Measurements from ENCODE around the gene DGKI.
A peak's percentile ranks its signal among the peaks of the same experiment; 100 is the strongest.

DGKI gene

DNA sequence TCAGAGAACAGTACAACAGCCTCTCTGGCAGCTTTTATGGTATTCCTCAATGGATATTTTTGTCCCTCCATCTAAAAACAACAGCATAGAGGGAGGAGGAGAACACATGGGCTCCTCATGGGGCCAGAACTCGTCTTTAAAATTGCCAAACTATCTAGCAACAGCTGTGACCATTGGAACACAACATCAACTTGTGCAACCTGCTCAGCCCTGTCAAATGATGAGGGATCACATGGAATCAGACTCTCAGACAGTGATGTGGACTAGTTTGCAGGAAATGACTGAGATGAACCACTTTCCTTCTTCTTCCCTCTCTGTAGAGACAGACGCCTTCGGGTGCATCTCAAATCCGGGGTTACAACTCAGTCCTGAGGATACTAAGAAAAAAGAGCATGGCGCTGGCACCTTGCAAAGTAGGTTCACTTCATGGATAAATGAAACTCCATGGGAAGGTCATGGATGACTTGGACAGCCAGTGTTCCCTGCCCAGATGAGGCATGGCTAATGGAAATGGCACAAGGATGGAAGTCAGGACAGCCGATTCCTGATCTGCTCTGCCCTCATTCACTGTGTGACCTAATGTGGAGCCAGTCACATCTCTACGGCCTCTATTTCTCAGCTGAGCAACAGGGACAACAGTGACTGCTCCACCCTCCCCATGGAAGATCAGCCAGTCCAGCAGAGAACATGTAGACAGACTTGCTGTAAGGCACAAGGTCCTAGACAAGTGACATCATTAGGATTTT is 24.6 kb upstream of the DGKI start:
- DNase-seq, result no peak

DNA sequence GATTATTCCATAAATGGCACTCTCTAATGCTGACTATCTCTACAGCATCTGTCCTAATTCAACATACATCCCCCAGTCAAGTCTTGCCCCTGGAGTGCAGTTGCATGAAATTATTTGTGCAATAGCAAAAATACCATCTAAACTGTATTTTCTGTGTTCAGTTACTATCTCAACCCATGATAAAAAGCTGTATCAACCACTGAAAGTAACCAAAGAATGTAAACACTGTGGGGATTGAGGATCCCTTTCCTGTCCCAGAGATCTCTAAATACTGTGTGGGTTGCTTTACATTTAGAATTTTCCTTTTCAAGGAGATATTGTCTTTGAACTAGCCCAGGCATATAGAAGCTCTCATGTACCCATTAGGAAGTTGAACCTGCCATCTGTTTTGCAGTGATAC is 23.9 kb upstream of the DGKI start:
- DNase-seq, result no peak

DNA sequence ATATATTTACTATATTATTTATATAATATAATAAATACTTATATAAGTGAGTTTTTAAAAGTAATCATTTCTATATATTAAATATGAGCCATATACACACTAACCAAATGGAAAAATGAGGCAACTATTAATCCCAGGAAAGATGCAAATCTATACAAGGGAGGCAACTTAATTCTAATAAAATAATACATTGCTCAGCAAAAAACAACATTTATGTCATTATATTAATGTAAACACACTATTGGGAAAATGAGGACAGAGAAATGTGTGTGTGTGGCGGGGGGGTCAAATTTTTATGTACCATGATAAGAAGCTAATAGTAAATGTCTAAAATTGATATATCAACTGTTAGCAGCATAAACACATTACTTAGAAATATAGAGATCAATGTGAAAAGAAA is 23.3 kb upstream of the DGKI start:
- no peak for DNase-seq

DNA sequence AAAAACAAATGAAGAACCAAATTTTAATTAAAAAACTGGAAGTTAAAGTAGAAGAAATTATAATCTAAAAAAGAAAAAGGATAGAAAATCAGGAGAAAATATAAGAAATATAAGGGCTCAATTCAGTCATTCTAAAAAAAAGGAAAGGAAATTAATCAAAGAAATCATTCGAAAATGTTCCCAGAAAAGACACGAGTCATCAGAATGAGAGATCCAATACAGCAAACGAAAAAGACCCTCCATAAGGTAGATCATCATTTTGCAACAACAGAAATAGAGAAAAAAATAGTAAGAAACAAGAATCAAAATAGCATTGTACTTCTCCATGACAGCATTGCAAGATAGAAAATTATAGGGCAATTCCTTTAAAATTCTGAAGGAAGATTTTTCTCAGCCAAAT is 22.5 kb upstream of the DGKI start:
- no peak for DNase-seq

DNA sequence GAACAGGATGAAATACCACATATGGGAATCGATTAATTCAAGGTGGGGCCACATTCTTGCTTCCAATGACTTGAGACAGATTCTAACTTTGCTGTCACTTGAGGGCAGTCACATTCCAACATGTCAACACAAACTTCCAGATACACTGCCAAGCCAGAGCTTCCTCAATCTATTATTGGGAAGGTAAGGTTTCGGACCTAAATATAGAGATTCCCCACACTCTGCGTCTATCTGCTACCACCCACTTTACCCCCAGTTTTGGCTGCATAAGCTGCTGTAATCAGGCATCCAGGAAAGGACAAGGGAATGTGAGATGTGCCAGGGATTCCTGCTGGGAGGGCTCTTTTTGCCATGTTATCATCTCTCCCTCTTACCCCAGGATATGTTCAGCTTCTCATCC is 20.5 kb upstream of the DGKI start:
- DNase-seq, result no peak

DNA sequence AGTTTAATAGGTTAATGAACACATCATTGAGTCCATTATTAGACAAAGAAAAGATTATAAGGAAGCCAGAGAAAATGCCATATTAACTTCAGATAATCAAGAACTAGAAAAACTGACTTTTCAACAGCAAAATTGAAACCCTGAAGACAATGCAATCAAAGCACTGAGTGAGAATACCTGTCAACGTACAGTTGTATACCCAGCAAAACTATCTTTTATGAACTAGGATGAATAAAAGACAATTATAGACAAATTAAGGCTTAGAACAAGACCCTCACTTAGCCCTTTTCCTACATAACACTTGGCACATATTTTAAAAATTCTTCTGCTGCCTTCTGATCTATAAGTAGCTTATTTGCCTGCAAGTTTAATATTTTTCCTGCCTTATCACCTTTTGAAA is 19.0 kb upstream of the DGKI start:
- DNase-seq, result no peak

DNA sequence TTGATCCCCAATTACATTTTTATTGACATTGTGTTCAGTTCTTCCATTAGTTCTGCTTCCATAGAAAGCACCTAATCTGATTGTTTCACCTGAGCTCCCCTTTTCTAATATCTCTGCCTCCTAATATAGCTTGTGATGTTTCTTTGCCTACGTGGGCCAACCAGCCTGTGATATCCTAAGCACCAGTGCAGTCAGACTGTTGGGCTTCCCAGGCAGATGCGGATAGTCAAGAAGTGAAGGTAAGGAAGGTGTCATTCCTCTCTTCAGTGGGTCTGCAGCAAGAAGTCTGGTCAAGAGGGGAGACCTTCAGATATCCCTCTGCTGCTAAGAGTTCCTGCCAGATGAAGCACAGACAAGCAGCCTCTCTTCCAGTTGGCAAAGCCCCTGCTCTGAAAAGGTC is 16.2 kb upstream of the DGKI start:
- DNase-seq, result no peak

DNA sequence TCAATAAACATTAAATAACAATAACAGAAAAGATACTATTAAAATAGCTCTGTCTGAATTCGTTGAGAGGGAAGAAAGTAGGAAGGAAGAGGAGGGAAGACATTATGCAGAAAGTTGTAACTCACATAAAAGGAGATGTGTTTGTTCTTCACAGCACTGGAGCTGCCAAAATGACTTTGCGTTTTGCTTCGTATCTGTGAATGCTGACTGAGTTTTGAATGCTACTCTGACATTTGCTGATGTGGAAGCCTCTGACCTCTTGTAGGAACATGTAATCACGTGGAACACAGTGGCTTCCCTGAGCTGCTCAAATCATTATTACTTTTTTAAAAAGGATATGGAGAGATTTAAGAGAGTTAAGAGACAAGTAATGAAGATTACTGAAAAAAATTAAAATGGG is 15.6 kb upstream of the DGKI start:
- DNase-seq, result no peak

DNA sequence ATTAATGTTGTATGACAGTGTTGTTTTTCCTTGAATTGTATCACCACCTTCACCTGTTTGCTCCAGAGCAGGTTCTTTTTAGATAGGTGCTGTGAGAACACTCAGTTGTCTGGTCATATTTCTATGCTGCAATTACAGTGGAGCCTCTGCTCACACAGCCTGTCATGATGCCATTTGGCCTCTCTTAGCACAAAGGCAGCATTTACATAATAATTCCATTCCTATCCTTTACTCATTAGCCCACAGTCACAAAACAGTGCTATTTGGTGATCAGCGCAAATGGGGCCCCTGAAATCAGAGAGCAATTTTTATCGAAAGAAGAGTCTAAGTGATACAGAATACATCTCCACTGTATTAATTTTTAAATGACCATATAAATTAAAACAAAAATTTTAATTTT is 13.8 kb upstream of the DGKI start:
- DNase-seq, result no peak

DNA sequence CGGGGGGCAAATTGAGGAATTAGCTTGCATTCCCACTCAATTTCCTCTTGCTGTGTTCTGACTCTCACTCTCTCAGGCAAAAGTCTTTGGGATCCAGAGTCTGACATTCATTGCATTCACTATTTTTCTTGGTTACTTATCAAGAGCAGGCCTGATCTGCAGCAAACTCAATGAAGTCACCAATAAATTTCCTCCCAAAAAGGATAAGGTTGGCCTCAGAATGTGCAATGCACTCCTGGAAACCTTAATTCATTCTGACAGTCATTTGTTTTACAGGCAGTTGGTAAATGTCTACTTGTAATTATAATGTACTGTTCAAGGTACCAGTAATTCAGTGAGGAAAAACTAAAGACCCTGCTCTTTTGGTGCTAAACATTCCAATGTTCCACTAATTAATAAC is 6.3 kb upstream of the DGKI start:
- no peak for DNase-seq

DNA sequence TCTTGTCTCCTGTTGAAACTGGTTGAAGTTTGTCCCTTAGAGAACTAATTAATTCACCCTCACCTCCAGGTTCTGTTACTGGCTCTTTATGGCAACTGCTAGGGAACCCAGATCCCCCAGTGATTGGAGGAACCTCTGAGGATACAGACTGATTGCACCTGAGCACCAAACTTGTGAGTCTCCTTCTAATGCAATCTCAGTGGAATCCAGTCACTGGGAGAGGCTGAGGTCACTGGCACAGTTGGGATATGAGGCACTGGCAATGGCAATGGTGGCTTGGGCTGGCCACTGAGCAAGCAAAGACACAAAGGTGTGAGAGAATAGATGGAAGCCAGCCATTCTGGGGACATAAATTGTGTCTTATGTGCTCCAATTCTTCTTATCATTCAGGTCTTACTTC is 5.3 kb upstream of the DGKI start:
- no peak for DNase-seq

DNA sequence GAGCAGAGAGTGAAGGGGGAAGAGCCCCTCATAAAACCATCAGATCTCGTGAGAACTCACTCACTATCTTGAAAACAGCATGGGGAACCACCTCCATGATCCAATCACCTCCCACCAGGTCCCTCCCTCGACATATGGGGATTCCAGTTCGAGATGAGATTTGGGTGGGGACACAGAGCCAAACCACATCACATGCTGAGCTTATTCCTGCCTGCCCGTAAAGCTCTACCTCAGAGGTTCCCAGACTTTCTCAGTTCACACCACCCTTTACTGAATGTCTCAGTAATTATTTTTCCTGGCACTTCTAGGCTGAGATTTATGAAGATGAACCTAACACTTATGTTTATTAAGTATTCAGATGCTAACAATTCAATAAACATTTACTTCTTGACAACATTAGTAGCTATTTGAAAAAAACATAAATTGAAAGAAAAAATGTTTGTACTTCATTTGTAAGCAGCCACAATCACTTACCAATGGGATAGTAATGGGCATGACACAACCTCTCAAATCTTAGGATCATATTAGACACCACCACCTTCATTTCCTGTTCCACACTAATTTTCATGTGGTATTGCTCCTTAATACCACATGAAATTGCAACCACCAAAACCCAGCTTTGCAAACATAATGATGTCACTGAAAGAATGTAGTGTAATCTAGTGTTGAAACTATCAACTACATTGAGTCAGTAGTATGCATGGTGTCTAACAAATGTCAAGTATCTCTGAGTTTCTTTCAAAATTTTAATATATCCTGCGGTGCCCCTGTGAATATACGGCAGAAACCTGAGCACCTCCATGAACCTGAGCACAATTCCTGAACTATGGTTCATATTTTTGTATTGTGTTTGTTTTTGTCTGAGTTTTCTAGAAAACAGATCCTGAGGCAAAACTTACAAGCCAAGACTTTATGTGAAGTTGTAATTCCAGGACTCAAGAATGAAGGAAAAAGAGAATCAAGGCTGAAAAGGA is 4.5 kb upstream of the DGKI start:
- peak; percentile 6 for DNase-seq

DNA sequence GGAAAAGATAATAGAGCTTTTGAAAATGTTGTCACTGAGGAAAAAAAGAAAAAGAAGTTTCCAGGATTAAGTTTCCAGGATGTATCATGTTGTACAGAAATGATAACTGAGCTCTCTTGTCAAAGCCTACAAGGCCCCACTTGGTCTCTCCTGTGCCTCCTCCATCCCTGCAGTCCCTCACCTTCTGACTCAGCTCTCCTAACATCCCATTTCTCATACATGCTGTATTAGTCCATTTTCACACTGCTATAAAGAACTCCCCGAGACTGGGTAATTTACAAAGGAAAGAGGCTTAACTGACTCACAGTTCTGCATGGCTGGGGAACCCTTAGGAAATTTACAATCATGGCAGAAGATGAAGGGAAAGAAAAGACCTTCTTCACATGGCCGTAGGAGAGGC is 3.8 kb upstream of the DGKI start:
- no peak for DNase-seq

DNA sequence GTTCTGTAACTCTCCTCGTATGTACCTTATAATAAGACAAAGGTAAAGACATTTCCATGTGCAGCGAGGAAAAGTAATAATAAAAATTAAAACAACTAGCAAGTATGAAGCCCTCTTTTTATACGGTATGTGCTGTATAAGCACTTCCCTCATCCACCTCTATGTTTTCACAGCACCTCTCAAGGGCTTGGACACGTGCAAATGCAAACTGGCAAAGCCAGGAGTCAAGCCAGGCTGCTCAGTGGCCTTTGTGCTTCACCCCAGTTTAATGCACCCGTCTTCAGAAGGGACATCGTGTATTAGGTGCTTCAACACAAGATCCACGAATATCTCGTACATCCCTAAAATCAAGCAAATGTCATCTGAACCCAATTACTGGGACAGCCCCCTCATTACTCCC is 1.3 kb upstream of the DGKI start:
- no peak for DNase-seq

DNA sequence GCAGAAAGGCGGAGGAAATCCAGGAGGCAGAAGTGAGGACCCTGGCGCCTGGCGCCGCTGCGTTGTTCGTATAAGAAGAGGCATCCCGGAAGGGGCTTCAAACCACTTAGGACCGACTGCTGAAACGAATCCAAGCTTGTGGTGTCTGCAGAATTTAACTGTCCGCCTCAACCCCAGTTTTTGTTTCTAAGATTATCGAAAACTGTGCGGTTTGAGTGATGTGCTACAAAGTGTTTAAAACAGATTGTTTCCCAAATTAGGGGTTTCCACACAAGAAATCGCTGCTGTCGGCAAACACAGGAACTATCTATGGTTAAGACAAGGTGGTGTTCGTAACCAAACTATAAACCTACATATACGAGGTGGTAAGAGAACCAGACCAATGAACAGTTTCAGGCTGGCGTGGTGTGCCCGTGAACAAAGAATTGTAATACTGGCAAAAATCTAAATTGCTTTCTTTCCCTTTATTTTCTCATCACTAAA is 835 bp upstream of the DGKI start:
- DNase-seq, result no peak

DNA sequence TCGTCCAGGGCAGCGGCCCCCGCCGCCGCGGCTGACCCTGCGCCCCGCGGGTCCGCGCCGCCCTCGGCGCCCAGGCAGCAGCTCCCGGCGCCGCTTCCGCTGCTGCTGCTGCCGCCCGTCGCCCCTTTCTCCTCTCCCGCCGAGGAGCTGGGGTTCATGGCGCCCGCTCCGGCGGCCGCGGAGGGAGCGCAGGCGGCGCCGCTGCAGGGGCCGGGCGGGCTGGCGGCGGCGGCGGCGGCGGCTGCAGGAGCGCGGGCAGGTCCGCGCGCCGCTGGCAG is 286 bp downstream of the DGKI start:
- DNase-seq, result no peak

DNA sequence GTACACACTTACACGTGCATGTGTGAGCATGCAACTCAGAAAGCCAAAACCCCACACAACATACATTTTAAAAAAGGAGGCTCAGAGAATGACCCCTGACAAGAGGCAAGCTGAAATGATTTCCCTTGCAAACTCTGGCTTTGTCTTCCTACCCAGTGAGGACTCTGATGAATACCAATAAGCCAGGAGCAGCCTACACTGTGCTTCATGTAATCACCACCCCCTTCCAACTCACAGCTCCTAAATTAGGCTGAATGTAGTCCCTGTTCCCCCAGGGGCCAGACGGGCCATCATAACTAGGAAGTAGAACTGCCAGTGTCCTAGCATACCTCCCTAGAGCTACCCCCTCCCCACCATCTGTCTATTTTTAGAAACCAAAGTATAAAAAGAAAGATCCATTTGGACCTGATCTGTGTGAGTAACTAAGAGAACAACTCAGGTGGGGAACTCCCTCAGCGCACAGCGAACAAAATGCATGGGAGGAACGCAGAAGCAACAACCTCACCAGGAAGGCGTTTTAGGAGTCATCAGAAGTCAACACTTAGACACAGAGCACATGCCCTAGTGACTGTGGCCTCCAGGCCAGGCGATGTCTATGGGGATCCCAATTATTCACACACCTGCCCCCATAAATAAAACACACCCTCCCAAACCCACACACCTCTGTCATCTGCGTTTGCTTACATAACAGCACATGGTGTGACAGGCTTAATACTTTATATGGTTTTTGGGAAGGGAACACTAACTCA is 1.9 kb downstream of the DGKI start:
- DNase-seq, result no peak

DNA sequence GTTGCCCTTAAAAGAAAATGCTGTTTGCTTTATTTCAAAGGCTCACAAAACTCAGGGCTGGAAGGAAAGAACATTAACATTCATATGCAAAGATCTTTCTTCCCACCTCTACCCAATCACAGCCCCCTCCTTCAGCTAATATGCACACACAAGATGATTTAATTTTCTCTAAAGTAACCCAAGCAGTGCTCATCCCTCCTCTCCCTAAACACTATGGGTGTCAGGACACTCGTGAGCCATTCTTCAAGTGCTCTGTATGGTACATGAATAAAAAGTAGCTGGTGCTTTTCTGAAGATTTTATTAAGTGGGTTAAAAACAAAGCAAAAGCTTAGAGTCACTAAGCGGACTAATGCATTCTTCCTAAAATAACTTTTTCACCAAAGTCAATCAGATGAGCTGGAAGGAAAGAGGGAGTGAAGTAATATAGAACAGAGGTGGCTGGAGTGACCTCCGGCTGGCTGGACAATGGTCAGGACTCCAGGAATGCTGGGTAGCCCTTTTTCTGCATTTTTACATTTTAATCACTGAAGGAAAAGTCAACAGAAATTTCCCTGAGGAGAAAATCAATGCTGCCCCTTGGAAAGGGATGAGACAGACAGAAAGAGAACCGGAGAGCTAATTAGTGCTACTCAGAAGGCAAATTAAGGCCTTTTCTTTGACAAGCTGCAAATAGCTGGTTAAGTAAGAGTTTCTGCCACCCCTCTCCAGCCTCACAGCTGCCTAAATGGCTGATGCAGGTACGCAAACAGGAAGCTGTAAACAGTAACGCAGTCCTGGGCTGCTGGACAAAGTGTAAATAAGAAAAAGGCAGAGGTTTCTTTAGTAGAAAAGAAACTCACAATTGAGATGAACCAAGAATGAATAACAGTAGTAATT is 6.6 kb downstream of the DGKI start:
- no peak for DNase-seq

DNA sequence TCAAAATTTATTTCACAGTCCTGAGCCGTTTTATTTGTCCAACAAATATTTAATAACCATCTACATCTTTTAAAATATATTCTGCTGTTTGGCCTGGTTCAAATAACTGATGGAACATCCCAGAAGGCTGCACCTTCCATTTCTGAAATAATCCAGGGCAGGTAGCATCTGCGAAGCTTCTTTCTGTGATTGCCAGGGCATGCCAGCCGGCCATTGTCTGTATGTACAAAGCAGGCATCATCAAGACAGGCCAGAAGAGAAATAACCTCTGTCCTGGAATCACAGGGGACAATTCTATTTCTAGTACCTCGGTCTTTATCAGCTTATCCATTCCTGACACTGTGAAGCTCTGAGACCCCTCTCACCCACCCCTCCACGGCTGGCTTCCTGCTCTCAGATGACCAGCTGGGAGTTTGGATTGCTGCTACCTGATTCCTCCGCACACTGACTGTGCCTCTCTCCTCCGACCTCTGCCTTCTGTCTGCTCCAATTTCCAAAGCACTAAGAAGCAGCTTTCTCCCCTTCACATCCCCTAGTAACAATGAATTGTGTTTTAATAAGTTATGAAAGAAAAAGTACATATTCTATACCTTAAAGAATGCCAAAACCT is 8.0 kb downstream of the DGKI start:
- DNase-seq, result peak; percentile 25

DNA sequence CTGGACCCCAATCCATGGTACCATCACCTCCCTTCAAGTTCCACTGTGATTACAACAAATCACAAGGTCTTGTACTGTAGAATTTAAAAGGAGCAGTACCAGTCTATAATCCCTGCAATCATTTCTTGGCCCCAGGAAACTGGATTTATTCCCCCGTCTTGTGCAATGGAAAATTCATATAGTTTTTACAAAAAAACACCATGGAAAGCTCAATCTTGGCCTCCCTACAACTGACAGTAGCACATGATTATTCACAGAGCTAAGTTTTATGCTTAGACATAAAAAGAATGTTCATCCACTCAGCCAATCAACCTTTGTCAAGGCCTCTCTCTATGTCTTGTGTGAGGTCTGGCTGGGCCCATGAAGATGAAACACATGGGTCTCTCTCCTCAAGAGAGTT is 10.2 kb downstream of the DGKI start:
- no peak for DNase-seq

DNA sequence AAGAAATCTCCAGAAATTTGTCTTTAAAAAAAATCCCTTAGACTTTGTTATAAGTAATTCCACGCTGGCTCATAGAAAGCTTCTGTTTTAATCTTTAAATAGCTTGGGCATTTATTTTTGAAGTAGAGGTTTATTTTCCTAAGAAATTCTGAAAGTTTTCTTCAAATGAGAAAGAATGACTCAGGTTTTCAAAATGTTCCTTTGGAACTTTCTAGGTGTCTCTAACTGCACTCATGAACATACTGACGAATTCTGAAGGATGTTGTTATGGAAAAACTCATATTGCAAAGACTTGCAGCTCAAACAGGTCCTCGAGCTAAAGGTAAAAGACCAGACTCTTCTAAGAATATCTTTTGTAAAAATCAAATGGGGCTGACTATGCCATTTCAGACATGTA is 10.7 kb downstream of the DGKI start:
- DNase-seq, result no peak

DNA sequence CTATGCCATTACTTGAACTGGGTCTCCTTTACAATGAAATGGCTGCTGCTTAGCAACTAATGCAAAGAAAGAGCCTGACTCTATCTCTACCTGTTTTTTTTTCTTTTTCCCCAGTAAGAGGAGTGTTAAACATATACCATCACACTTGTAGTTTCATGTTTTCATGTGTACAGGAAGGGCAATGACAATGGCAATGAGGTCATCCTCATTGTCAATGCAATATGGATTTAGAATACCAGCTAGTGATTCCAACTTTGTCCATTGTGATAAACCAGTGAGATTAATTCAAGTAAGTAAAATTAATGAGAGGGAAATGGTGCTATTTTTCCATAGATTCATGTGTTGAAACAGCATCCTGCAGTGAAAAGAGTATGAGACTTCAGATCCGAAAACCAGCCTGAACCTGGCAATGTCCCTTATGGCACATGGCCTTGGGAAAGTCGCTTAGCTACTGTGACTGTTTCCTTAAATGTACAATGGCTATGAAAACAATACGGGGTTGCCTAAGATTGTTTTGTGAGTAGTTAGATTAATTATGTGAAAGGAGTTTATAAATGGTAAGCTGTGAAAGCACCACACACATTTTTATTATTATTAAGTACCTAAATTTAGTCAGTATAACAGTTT is 11.2 kb downstream of the DGKI start:
- no peak for DNase-seq

Data from NCI-H82 (cell line).